CMK (cell line): ENCODE measurements around the gene UGT1A4.
"Not testable (repeated sequence)": the region's sequence is repeated elsewhere in the genome, so short reads cannot be mapped to it uniquely, and the experiment has no call there.

Source experiments
- DNase-seq: peaks from one replicate; pipeline ENCODE4 v3.0.0-alpha.2; 2010; ENCODE audit warnings: low read depth

Gene UGT1A4

GRCh38 chr2:233750689-233751088 lies 32.2 kb downstream of the UGT1A4 start:
- DNase-seq = not testable (repeated sequence)

- not testable (repeated sequence) for DNase-seq
These were observed 32.9 kb downstream of the UGT1A4 start for GRCh38 chr2:233751212-233752009.

DNA sequence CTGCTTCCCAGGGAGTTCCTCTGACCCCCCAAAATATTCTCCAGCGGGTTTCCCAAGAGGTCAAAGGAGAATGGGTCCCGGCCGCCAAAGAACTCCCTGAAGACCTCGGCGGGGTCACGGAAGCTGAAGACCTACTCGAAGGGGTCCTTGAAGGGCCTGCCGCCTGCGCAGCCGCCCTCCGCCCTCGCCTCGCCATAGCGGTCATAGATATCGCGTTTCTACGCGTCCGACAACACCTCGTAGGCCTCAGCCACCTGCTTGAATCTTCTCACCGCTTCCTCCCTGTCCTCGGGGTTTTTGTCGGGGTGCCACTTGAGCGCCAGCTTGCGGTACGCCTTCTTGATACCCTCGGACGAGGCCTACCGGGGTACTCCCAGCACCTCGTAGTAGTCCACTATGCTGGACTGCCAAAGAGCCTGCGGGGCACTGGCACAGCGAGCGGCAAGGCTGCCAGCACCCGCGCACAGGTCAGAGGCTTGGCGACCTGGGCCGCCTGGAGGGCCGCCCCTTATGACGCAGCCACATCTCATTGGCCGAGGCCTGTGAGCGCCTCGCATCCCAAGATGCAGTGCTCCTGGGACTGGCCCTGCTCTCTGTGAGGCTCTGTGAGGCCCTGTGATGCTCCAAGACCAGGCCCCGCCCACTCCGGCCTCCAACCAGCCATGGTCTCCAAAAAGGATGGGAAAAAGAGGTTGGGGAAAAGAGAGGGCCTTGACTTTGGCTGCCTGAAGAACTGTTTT lies 36.5 kb downstream of the UGT1A4 start:
- no peak for DNase-seq

- DNase-seq = no peak
These were observed 38.0 kb downstream of the UGT1A4 start for GRCh38 chr2:233756429-233757081.

DNA sequence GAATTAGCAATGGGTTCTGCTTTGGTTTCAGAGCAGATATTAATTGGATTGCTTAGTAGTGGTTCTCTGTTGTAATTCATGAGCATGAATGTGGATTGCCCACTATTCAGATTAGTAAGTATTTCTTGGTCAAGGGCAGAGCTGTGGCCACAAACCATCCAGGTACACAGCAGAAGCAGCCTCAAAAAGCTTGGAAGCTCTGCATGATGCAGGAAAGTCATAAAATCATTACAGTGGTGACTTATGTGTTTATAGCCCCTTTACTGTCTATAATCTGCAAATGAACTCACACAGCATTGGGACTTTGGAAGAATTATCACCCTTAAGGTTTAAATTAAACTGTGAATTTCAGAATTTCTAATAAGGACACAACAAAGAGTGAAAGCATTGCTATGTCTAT lies 39.6 kb downstream of the UGT1A4 start:
- no peak for DNase-seq

GRCh38 chr2:233758849-233759248 lies 40.3 kb downstream of the UGT1A4 start:
- no peak for DNase-seq

DNA sequence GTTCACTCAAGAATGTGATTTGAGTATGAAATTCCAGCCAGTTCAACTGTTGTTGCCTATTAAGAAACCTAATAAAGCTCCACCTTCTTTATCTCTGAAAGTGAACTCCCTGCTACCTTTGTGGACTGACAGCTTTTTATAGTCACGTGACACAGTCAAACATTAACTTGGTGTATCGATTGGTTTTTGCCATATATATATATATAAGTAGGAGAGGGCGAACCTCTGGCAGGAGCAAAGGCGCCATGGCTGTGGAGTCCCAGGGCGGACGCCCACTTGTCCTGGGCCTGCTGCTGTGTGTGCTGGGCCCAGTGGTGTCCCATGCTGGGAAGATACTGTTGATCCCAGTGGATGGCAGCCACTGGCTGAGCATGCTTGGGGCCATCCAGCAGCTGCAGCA lies 41.5 kb downstream of the UGT1A4 start, which contains the start of gene UGT1A1:
Gene UGT1A1 (plus strand): TSS at position 228 of the 400 bp plus-strand sequence. CDS start 18 bp downstream, at position 246.
- no peak for DNase-seq

DNA sequence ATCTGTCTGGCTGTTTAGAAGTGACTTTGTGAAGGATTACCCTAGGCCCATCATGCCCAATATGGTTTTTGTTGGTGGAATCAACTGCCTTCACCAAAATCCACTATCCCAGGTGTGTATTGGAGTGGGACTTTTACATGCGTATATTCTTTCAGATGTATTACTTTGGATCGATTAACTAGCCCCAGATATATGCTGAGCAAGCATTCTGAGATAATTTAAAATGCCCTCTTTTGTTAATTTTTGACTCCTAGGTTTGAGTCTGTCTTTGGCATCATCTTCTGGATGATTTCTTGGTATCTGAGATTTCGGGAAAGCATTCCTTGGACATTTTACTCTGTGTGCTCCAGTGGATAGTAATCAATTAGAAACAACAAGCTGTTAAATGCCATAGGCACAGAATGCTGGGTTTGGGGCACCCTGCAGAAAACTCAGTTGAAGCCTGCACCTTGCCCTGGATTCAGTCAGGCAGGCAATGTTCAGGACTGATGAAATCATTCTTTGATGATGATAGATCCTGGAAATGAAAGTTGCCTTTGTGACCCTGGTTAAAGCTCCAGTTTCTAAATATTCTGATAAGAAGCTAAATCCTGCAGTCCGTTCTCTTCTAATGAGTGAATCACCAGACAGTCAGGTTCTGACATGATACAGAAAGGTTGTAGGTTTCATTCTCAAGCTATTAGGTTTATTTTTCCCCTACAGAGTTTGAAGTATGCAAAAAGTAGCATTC lies 42.7 kb downstream of the UGT1A4 start:
- DNase-seq = no peak

- DNase-seq = no peak
These were observed 45.7 kb downstream of the UGT1A4 start for GRCh38 chr2:233764264-233764663.

DNA sequence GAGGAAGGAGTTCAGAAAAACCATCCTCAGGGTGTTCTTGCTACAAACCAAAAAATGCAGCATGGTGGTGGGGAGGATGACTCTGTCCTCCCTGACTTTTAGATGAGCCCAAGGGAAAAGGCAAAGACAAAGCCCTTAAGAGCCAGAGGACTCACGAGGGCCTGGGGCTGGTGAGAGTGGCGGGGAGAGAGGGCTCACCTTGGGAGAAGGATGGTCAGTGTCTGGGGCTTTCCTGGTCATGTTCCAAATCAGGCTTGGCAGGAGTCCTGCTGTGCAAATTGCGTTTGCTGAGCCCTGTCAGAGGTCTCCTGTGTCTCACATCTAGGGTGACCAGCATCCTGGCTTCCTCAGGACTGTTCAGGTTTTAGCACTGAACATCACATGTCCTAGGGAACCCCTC lies 46.2 kb downstream of the UGT1A4 start:
- no peak for DNase-seq

- DNase-seq = no peak
These were observed 47.9 kb downstream of the UGT1A4 start for GRCh38 chr2:233766416-233766815.

DNA sequence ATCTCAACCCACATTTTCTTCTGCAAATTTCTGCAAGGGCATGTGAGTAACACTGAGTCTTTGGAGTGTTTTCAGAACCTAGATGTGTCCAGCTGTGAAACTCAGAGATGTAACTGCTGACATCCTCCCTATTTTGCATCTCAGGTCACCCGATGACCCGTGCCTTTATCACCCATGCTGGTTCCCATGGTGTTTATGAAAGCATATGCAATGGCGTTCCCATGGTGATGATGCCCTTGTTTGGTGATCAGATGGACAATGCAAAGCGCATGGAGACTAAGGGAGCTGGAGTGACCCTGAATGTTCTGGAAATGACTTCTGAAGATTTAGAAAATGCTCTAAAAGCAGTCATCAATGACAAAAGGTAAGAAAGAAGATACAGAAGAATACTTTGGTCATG lies 49.5 kb downstream of the UGT1A4 start:
- no peak for DNase-seq

GRCh38 chr2:233769260-233769659 lies 50.7 kb downstream of the UGT1A4 start:
- DNase-seq = no peak

GRCh38 chr2:233772153-233772552 lies 53.6 kb downstream of the UGT1A4 start:
- DNase-seq = no peak

DNA sequence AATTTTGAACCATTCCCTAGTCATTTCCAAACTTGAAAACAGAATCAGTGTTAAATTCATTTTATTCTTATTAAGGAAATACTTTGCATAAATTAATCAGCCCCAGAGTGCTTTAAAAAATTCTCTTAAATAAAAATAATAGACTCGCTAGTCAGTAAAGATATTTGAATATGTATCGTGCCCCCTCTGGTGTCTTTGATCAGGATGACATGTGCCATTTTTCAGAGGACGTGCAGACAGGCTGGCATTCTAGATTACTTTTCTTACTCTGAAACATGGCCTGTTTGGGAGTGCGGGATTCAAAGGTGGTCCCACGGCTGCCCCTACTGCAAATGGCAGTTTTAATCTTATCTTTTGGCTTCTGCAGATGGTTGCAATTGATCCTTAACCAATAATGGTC lies 54.0 kb downstream of the UGT1A4 start:
- DNase-seq = no peak

DNA sequence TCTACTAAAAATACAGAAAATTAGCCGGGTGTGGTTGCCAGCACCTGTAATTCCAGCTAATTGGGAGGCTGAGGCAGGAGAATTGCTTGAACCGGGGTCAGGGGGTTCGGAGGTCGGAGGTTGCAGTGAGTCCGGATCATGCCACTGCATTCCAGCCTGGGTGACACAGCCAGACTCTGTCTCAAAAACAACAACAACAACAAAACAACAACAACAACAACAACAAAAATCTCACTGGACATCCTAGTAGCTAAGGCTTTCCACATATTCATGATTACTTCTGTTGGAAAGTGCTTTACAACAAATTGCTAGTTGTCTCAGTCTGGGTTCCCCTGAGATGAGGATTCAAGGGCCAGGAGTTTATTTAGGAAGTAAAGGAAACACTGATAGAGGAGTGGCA lies 55.3 kb downstream of the UGT1A4 start:
- DNase-seq = no peak

DNA sequence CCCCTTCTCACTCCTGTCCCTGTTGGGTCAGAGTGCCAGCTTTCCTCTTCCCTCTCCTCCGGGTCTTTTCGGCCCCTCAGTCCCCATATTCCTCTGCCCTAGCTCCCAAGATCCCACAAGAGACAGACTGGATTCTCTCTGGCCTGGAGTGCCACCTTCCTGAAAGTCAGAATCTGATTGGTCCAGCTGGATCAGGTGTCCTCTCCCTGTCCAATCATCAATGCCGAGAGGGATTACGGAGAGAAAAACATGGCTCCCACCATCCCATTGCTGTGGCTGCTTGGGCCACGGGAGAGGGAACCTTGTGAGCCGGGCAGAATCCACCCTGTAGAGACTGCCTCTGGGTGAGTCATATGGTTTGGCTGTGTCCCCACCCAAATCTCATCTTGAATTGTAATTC lies 56.9 kb downstream of the UGT1A4 start:
- no peak for DNase-seq

GRCh38 chr2:233778030-233778429 lies 59.5 kb downstream of the UGT1A4 start, which contains the start of gene MROH2A:
TSS of gene MROH2A (plus strand) at chr2:233778330. CDS start at chr2:233779359, 1,029 bp downstream.
- DNase-seq = no peak

- no peak for DNase-seq
These were observed 61.2 kb downstream of the UGT1A4 start for GRCh38 chr2:233779722-233780121.

DNA sequence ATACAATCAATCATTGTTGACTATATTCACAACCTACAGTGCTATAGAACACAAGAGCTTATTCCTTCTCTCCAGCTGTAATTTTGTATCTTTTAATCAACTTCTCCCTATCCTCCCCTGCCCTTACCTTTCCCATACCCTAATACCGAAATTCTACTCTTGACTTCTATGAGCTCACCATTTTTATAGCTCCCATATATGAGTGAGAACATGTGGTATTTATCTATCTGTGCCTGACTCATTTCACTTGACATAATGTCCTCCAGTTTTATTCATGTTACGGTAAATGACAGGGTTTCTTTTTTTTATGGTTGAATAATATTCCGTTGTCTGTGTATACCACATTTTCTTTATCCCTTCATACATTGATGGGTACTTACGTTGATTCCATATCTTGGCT lies 62.2 kb downstream of the UGT1A4 start:
- no peak for DNase-seq

DNA sequence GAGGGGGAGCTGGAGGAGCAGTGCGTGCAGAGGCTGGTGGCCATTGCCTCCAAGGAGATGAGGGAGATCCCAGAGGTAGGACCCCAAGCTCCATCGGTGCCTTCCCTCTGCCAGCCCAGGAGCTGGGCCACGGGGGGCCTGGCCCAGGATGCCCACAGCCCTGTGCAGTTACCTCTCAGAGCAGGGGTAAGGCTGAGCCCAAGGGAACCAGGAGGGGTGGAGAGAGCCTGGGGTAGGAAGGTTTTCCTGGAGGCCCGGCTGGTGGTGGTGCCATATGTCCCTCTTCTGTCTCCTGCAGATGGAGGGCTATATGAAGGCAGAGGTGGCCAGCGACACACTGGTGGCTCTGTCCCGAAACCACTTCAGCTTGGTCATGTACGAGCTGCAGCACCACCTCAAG lies 71.0 kb downstream of the UGT1A4 start:
- DNase-seq = no peak
